Activated gamma-delta T cell treated with Interleukin-2 at 50 U/mL for 16 hours (primary cell): ENCODE data around the gene NCS1.
"Not testable (repeated sequence)": the region's sequence is repeated elsewhere in the genome, so short reads cannot be mapped to it uniquely, and the experiment has no call there.

ENCODE experiments used
- DNase-seq: peaks from one replicate; pipeline ENCODE4 v3.0.0-alpha.2; 2020

The NCS1 gene

DNA sequence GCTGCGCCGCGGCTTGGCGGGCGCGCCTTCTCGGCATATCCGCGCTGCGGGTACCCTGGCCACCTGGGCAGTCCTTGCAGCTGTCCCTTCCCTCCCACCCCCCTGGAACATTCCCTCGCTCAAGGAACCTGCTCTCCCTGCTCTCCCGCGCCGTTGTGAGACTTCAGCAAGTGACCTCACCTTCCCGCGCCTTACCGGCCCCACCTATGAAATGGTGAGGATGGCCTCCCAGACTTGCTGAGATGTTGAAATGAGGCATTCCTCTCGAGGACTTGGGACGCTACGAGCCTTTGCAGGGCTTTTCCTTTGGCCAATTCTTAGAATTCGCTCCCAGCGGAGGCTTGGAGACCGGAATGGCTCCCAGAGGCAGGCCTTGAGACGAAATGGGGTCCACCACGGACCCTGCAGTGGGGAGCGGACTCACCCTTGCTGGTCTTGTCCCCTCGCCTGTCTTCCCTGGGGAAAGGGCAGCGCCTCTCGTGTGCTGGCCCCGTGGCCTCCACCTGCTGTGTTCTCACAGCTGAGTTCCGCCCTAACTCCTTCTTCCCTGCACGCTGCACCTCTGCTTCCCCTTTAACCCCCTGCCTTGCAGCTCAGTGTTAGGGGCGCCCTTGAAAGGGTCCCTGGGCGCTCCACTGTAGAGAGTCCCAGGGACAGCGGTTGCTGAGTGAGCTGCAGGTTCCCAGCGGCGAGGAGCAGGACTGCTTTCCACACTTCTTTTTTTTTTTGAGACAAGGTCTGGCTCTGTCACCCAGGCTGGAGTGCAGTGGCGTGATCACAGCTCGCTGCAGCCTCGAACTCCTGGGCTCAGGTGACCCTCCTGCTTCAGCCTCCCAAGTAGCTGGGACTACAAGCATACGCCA, 94.3 kb downstream of the NCS1 start:
- no peak for DNase-seq

DNA sequence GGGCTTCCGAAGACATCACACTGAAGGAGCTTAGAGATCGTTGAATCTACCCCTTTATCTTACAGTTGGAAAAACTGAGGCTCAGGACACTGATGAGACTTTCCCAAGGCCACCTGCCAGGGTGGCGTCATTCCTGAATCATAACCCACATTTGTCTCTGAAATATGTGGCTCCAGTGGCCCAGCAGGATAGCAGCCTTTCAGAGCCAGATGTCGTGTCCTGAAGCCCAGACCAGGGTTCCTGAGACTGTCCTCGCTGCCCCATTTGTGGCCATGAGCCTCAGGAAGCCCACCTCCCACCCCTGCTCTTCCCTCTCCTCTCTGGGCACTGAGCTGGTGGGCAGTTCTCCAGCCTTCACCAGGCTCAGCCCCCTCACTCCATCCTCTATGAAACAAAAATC, 95.7 kb downstream of the NCS1 start:
- no peak for DNase-seq

DNA sequence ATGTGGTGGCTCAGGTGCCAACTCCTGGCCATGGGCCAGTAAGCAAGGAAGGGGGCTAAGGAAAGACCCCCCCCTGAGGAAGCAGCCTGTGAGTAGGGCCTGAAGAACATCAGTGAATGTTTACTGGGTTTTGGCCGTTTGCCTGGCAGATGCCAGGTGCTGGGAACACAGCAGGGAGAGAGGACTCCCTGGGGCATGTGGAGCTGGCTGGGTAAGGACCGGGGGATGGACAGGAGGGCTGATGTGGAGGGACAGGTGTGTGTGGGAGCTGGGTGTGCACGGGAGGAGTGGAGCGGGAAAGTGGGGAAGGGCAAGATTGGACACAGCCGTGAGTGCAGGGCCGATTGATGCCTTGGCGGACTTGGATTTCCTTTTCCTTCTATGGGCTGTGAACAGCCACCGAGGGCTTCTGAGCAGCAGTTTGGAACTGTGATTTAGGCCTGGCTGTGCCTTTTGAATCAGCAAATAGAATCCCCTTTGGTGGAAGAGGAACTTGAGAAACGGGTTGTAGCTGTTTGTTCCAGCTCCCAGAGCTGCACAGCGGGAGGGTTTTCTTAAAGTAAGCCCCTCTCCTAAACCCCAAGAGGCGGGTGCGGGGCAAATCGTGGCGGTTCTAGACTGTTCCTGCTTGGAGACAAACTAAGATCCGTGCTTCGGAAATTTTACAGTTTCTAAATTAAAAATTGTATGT, 96.5 kb downstream of the NCS1 start:
- DNase-seq, result no peak

DNA sequence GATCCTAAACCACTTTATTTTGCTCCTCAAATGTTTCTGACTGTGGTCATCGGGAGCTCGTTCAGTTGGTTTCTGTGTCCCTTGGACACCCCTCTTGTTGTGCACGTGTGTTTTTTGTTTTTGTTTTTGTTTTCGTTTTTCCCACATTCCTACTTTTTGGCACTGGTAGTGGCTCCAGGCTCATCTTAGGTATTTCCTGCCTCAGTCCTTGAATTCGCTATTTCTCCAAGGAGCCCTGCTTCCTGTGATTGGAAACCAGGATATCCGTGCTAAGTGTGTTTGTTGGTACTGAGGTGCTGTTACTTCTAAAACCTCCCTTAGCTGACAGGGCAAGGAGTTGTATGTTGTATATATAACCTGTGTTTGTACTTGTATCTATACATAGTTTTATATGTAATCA, 99.3 kb downstream of the NCS1 start:
- no peak for DNase-seq

DNA sequence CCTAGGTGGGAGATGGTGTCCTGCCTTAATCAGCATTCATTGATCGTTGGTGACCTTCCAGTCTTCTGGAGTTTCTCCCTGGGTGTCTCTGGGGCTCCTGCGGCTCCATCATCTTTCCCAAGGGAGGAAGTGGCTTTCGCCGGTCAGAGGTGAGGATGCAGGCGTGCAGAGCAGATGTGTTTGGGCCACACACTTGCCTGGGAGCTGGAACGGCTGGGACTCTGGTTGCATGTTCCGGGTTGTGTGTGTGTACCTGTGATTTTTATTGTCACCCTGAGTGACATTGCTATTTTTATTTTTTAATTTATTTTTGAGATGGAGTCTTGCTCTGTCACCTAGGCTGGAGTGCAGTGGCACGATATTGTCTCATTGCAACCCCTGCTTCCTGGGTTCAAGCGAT, 103.0 kb downstream of the NCS1 start:
- DNase-seq, result no peak

DNA sequence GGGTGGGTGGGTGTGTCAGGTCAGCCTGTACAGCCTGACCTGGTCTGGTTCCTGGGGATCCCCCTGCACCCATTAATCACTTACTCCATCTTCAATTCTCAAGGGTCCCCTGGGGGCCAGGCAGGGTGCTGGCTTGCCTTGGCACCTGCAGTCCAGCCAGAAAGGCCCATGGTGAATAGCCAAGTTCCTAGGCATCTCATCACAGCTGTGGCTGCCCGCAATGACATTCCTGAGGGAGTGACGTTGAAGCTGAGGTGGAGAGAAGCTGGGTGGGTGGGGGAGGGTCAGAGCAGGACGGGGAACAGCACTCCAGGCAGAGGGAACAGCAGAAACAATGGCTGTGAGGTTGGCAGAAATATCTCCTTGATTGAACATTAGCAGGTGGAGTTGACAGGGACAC, 103.9 kb downstream of the NCS1 start:
- no peak for DNase-seq

DNA sequence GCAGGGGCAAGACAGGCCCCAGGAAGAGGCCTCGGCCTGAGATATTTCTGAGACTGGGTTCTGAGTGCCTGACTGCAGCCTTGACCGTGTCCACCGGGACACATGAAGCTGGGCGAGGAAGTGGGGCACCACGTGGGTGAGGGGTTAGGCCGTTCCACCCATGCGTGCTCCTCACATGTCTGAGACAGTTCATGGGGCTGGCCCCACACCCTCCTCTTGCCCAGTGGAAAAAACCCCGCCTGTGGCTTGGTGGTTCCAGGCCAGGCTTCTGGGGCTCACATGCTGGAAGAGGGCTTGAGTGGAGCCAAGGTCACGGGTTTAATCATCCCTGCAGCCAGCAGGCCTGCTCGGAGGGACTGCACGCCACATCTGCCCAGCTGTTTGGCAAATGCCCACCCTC, 104.8 kb downstream of the NCS1 start:
- no peak for DNase-seq

DNA sequence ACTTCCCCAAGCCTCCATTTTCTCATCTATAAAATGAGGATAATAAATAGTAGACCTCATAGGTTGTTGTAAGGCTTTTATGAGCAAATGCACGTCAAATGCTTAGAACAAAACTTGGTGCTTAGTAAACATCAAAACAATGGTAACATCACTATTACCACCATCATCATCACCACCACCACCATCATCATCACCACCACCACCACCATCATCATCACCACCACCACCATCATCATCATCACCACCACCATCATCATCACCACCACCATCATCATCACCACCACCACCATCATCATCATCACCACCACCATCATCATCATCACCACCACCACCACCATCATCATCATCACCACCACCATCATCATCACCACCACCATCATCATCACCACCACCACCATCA, 105.3 kb downstream of the NCS1 start:
- DNase-seq, result not testable (repeated sequence)

DNA sequence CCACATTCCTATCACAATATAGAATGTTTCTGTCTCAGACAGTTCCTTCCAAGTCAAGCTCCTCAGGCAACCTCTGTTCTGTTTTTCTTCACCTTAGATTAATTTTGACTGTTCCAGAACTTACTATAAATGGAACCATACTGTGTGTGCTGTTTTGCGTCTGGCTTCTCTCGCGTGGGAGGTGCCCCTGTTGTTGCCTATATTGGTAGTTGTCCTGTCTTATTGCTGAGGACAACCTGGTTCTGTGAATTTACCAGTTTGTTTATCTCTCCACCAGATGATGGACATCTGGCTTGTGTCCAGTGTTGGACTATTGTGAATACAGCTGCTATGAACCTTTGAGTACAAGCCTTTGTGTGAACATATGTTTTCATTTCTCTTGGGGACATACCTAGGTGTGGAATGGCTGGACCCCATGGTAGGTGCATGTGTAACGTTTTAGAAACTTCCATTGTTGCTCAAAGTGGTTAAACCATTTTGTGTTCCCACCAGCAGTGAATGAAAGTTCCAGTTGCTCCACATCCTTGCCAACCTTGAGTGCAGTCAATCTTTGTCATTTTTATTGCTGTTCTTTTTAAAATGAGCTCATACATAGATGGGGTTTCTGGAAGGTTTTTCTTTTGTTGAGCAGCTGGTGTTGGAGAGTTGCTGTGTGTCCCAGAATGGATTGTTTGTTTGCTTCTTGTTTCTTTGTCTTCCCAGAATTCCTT, 111.5 kb downstream of the NCS1 start:
- DNase-seq, result no peak

DNA sequence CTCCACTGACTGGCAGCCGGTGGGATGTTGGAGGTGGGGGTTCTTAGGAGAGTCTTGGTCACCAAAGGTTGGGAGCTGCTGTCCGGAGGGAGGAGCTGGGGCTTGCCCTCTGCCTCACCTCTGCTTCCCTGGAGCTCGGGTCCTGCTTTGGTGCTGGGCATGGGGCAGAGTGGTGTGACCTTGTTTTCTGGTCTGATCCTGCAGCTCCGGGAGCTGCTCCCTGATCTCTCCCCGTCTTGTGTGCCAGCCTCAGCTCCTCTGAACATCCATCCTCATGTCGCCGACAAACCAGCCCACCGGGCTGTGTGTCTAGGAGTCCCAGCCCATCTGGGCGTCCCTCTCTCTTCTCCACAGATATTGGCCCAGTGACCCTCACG, 112.0 kb downstream of the NCS1 start:
- no peak for DNase-seq

DNA sequence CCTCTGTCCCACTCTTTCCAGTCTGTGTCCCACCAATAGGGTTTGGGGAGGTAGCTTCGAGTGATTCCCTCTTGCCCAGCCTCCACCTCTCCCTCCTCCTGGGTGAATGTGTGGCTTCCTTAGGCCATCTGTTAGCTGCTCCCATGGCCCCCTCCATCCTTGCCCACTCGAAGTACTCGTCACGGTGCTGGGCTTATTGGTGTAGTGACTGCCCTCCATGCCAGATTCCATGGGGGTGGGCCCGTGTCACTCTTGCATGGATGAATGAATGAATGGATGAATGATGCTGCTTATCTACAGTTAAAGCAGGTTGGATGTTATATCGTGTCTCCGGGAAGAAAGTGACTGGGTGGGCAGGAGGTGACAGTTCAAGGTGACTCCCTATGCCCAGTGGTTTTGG, 112.5 kb downstream of the NCS1 start:
- no peak for DNase-seq

DNA sequence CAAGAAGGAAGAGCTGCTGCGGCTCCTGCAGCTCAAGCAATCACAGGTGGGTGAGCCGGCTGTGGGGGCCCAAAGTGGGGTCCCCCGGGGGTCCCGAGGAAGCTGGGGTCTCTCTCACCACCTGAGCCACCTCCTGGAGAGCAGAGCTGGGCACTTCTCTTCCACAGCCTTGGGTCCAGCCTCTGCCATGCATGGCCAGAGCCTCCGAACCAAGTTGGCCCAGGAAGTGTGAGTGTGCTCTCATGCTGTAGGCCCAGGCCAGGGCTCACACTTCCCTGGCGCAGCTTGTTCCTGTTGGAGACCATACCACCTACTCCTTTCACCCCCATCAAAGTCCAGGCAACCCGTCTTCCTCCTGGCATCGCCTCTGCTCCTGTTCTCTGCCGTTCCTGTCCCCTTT, 113.1 kb downstream of the NCS1 start:
- DNase-seq, result no peak

DNA sequence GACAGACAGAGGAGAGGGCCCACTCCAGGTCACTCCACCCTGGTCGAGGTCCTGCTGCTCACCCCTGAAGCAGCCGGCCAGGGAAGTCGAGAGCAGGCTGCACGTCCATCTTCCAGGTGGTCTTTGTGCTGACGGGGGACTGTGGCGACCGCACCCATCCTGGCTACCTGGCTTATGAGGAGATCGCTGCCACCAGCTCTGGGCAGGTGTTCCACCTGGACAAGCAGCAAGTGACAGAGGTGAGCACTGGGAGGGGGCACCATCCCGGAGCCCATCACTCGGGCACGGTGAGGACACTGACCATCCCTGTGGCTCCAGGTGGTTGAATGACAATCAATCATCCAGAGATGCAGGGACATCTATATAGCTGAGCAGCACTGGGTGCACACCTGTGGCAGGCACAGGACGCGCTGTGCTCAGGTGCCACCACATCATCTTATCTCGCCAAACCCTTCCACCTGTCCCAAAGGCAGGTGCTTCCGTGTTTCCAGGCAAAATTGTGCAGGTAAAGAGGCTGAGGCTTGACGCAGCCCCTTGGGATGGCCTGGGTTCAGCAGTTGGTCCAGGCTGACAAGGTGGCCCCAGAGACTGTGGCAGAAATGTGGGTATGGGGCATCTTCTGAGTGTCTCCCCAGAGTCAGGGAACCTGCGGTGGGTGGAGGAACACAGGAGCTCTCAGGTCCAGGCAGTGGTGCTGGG, 114.0 kb downstream of the NCS1 start:
- no peak for DNase-seq
